GM21737 (cell line): ENCODE data around the gene GCNA.
"Not testable (repeated sequence)": the region's sequence is repeated elsewhere in the genome, so short reads cannot be mapped to it uniquely, and the experiment has no call there.

ENCODE experiments used
- ATAC-seq: cut with Tn5 transposase; IDR thresholded peaks from one replicate; pipeline ENCODE4 v1.9.1; 2021; ENCODE audit warnings: mild to moderate bottlenecking, moderate library complexity; ENCODE audit not compliant: unreplicated experiment

The GCNA gene

GRCh38 chrX:71636438-71637252, 58.4 kb downstream of the GCNA start:
- ATAC-seq, result no peak

DNA sequence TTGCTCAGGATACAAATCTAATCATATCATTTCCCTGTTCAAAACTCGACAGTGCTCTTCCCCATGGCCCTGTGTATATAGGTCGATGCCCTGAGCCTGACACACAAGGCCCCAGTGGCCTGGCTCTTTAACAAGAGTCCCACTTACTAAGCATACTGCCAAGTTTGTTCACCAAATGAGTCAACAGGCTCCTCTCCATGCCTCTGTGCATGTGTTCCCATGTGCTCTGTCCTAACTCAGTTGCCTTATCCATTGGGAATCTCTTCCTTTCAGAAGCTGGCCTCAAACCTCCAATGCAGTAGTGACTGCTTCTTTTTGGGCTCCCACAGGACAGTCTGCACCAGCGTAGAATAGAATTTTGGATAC, 59.0 kb downstream of the GCNA start:
- ATAC-seq, result no peak

DNA sequence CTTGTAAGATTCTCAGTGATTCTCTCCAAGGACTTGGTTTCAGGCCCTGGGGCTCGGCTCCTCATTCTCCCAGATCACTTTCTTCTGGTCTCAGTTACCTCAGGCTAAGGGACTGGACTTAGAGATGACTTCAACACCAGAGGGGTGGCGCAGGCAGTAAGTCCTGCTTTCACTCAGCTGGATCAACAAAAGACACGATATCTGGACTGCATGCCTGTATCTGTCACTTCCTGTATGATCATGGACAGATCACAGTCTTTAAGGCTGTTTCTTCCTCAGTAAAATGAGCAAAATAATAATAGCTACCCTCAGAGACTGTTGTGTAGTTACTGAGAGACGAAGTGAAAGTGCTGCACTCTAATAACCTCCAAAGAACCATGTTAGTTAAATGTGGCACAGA, 59.6 kb downstream of the GCNA start:
- no peak for ATAC-seq

DNA sequence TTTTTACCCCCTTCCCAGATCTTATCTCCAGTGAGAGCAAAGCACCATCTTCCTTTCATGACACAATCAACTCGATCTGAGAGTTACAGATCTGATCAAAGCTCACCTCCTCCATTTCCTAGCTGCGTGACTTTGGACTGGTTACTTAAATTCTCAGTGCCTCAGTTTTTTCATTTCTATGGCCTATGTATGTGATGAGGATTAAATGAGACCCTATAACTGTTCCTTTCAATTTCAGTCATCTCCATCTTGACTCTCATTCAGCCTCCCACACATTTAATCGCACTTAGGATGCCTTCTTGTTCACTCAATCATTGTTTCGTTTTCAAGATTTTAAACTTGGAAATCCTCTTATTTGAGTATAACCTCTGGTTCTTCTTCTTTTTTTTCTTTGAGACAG, 60.2 kb downstream of the GCNA start:
- no peak for ATAC-seq

DNA sequence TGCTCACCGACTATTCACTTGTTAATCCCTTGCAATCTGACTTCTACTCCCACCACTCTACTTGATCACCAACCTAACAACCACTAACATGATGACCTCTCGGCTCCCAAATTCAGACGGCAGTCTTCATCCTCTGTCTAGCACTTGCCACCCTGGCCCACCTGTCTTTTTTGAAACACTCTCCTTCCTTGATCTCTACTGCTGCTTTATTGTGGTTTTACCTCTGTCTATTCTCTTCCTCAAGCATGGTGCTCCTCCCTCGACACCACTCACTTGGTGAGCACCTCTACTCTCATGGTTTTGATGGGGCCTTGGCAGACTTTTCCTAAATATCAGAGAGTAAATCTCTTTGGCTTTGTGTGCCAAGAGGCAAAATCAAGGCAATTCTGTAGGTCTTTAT, 61.8 kb downstream of the GCNA start:
- no peak for ATAC-seq

GRCh38 chrX:71644406-71644805, 66.2 kb downstream of the GCNA start:
- ATAC-seq, result not testable (repeated sequence)

GRCh38 chrX:71650333-71650969, 72.2 kb downstream of the GCNA start:
- ATAC-seq, result peak; percentile 80

GRCh38 chrX:71652405-71652804, 74.2 kb downstream of the GCNA start:
- no peak for ATAC-seq

DNA sequence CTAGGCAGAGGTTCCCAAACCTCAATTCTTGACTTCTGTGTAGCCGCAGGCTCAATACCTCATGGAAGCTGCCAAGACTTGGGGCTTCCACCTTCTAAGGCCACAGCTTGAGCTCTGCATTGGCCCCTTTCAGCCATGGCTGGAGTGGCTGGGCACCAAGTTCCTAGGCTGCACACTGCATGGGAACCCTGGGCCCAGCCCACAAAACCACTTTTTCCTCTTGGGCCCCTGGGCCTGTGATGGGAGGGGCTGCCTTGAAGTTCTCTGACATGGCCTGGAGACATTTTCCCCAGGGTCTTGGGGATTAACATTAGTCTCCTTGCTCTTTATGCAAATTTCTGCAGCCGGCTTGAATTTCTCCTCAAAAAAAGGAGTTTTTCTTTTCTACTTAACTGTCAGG, 75.1 kb downstream of the GCNA start:
- ATAC-seq, result no peak

DNA sequence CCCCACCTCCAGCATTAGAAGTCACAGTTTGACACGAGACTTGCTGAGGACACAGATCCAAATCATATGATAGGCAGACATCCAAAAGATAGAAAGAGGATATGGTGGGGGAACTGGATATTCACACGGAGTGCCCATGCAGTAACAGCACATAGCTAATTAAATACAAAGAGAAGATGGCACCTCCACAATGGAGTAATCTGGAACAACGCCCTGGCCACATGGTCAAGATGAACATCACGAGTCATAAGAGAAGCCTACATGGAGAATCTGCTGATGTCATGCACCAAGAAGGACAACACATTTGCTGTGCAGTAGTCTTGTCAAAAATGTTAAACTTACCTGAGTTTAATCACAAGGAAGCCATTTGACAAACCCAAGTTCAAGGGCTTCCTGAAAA, 79.0 kb downstream of the GCNA start:
- ATAC-seq, result no peak

DNA sequence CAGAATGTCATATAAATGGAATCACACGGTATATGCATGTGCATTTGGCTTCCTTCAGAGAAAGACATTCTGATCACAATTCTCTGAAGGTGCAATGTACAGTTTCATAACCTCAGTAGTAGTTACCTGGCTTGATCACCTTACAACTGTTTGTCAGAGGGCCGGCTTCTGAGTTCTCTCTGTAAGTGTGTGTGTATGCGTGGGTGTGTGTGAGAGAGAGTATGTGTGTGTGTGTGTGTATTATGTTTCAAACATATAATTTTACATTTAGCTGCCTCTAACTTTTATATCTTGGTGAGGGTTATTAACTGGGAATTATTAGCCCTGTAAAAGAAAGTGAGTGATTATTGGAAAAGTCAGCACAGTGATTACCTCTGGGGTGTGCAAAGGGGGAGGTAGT, 81.1 kb downstream of the GCNA start:
- no peak for ATAC-seq

GRCh38 chrX:71659959-71660358, 81.7 kb downstream of the GCNA start:
- no peak for ATAC-seq

- no peak for ATAC-seq
Observed at GRCh38 chrX:71660562-71661416, 82.6 kb downstream of the GCNA start.

GRCh38 chrX:71661919-71662318, 83.7 kb downstream of the GCNA start:
- no peak for ATAC-seq

- ATAC-seq, result not testable (repeated sequence)
Observed at GRCh38 chrX:71662654-71663053, 84.4 kb downstream of the GCNA start.
